Activated B cell treated with CpG ODN at 0.5 μM for 24 hours (primary cell): ENCODE measurements around the gene BCAS3. TPM values are rescaled to one million over a fixed set of nuclear protein-coding genes. Genes with fewer than 3 reads are reported as not detected.

Experiments
- ATAC-seq: fragments of 200-7000 bp; cut with Tn5 transposase; one replicate; pipeline ENCODE4 v1.10.0; 2021; ENCODE audit warnings: low read depth, mild to moderate bottlenecking, moderate library complexity
- CTCF ChIA-PET: fragments of 350-600 bp; sonication (Branson Sonifier 250); formaldehyde crosslinking; loops from one replicate; lab custom pipeline; 2021; ENCODE audit warnings: antibody characterized with exemption; lab: Charles Lee
- POLR2A ChIA-PET: fragments of 350-600 bp; sonication (Branson Sonifier 250); formaldehyde crosslinking; loops from one replicate; lab custom pipeline; 2021; ENCODE audit warnings: antibody characterized with exemption; lab: Charles Lee
- DNase-seq: peaks from one replicate; pipeline ENCODE4 v3.0.0; 2022
- H3K27ac Mint-ChIP-seq: one replicate; pipeline ENCODE4 v1.8.0; 2020; ENCODE audit warnings: mixed read lengths
- H3K27me3 Mint-ChIP-seq: one replicate; pipeline ENCODE4 v1.8.0; 2021; ENCODE audit warnings: mixed read lengths
- H3K36me3 Mint-ChIP-seq: one replicate; pipeline ENCODE4 v1.8.0; 2021; ENCODE audit warnings: low read depth, mixed read lengths
- H3K4me1 Mint-ChIP-seq: one replicate; pipeline ENCODE4 v1.8.0; 2021; ENCODE audit warnings: mixed read lengths
- H3K4me3 Mint-ChIP-seq: one replicate; pipeline ENCODE4 v1.8.0; 2020; ENCODE audit warnings: mild to moderate bottlenecking, mixed read lengths
- H3K9me3 Mint-ChIP-seq: one replicate; pipeline ENCODE4 v1.8.0; 2020; ENCODE audit warnings: mixed read lengths
- CTCF ChIP-seq: fragments of 200-600 bp; IDR thresholded peaks from one replicate; pipeline ENCODE4 v1.8.0; 2022; ENCODE audit warnings: antibody characterized with exemption, mild to moderate bottlenecking
- intact Hi-C: fragments of 100-400 bp; cut with micrococcal nuclease; formaldehyde crosslinking; loops from one replicate; pipeline ENCODE4 v1.15.1; 2024
- total RNA-seq: library from RNA; stranded (reverse); gene quantifications from 2 replicates; pipeline ENCODE4 v1.2.3, GENCODE V29; 2022

The BCAS3 gene
- total RNA-seq, 1 donor from 2014 or later = 37.5 TPM

- H3K27me3 Mint-ChIP-seq = no peaks in the 10 kb centered on the region
- DNase-seq (no peak), ATAC-seq (no peak)
- peaks cover 2% of the 10 kb centered on the region for H3K36me3 Mint-ChIP-seq
- CTCF ChIA-PET = no interaction called here
- no peaks in the 10 kb centered on the region for H3K9me3 Mint-ChIP-seq
- POLR2A ChIA-PET = no interaction called here
- no peak for TF ChIP-seq CTCF
- intact Hi-C loops = no loop called here
- H3K4me3 Mint-ChIP-seq = no peak overlapping the region
- H3K4me1 Mint-ChIP-seq = no peaks in the 10 kb centered on the region
- no peak overlapping the region for H3K27ac Mint-ChIP-seq
These were observed 555.2 kb downstream of the BCAS3 start for GRCh38 chr17:61232871-61233270.

DNA sequence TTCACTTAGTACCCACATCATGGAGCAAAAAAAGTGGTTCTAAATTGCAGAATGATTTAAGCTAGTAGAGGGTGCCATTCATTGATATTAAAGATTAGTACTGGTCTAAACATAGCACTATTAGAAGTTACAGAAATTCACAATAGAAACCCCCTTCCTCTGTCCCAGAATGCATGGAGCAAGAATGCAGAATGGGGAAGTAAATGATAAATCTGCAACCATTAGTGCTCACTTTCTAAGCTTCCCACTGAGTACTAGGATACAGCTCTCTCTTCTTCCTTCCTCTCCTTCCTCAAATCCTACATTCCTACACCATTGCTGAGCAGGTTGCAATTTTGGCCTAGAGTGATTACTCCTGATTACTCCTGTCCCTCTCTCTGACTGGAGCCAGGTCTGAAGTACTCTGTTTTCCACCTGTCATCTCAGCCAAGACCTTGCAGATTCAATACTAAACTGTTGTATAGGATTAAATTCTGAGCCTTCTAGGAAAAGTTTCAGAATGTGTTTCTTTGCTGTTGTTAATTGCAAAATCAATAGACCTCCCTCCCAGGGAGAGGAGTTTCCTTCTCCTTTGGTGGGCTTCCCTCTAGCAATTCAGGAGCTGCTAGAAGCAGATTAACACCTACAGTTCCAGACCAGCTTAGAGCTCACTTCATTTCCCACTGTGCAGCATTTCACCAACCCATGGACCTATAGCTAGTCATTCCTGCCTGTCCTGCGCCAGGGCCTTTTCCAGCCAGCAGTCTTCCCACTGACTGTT, 556.5 kb downstream of the BCAS3 start:
- Mint-ChIP-seq H3K4me1 (no peaks in the 10 kb centered on the region), H3K9me3 (no peaks in the 10 kb centered on the region), H3K4me3 (no peak overlapping the region), H3K27ac (no peak overlapping the region), H3K27me3 (no peaks in the 10 kb centered on the region), H3K36me3 (peaks cover 2% of the 10 kb centered on the region)
- POLR2A ChIA-PET = no interaction called here
- ATAC-seq = no peak
- CTCF ChIA-PET = no interaction called here
- intact Hi-C loops = no loop called here
- no peak for DNase-seq
- TF ChIP-seq CTCF = no peak

DNA sequence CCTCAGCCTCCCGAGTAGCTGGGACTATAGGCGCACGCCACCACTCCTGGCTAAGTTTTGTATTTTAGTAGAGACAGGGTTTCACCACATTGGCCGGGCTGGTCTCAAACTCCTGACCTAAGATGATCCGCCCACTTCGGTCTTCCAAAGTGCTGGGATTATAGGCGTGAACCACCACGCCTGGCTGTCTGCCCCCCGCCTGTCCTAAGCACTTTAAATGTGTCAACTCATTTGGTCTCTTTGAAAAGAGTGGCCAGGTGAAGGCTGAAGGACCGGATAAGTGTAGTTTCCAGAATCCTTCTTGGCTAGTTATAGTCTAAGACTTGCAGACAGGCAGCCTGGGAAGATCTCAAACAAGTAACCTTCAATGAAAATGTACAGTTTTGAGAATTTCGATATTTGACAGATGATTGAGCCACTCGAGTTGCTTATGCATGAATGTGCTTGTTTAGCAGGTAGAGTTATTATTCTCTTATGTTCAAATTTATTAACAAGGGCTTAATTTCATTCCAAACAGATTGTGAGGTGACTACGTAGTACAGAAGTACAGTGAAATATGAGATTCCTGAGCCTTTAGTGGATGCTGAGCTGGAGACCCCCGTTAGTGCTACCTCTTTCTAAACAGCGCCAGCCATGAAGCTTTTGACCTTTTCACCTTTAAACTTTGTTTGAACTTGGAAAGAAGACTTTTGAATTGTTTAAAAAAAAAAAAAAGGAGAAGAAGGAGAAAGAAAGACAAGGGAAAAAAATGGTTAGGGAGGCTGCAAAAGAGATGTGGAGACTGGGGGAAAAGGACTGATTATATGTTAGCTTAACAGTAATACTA, 557.6 kb downstream of the BCAS3 start:
- CTCF ChIA-PET = no interaction called here
- Mint-ChIP-seq H3K4me3 (no peak overlapping the region), H3K4me1 (no peaks in the 10 kb centered on the region), H3K27ac (no peak overlapping the region), H3K36me3 (peaks cover 2% of the 10 kb centered on the region), H3K9me3 (no peaks in the 10 kb centered on the region), H3K27me3 (no peaks in the 10 kb centered on the region)
- DNase-seq = no peak
- intact Hi-C loops = no loop called here
- TF ChIP-seq CTCF = no peak
- no peak for ATAC-seq
- POLR2A ChIA-PET = no interaction called here

GRCh38 chr17:61235827-61236197, 558.2 kb downstream of the BCAS3 start:
- no peak for TF ChIP-seq CTCF
- Mint-ChIP-seq H3K4me3 (no peak overlapping the region), H3K4me1 (no peaks in the 10 kb centered on the region), H3K36me3 (peaks cover 2% of the 10 kb centered on the region), H3K9me3 (no peaks in the 10 kb centered on the region), H3K27me3 (no peaks in the 10 kb centered on the region), H3K27ac (no peak overlapping the region)
- DNase-seq (no peak), ATAC-seq (no peak)
- CTCF ChIA-PET = no interaction called here
- POLR2A ChIA-PET = no interaction called here
- intact Hi-C loops = no loop called here

DNA sequence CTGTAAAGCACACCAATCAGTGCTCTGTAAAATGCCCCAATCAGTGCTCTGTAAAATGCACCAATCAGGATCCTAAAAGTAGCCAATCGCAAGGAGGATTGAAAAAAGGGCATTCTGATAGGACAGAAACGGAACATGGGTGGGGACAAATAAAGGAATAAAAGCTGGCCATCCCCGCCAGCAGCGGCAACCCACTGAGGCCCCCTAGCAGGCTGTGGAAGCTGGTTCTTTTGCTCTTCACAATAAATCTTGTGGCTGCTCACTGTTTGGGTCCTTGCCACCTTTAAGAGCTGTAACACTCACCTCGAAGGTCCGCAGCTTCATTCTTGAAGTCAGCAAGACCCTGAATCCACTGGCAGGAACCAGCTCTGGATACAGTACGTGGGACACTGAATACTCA, 559.6 kb downstream of the BCAS3 start:
- H3K4me3 Mint-ChIP-seq = no peak overlapping the region
- H3K27me3 Mint-ChIP-seq = no peaks in the 10 kb centered on the region
- intact Hi-C loops = no loop called here
- no peaks in the 10 kb centered on the region for H3K9me3 Mint-ChIP-seq
- POLR2A ChIA-PET = no interaction called here
- TF ChIP-seq CTCF = no peak
- DNase-seq = no peak
- peaks cover 2% of the 10 kb centered on the region for H3K36me3 Mint-ChIP-seq
- CTCF ChIA-PET = no interaction called here
- no peak for ATAC-seq
- no peak overlapping the region for H3K27ac Mint-ChIP-seq
- no peaks in the 10 kb centered on the region for H3K4me1 Mint-ChIP-seq
